NCI-H2196 (cell line): ENCODE data around the gene APLP2.
"Not testable (repeated sequence)": the region's sequence is repeated elsewhere in the genome, so short reads cannot be mapped to it uniquely, and the experiment has no call there.

Experiments used
- DNase-seq: peaks from one replicate; lab custom pipeline; 2025; ENCODE audit not compliant: unreplicated experiment; lab: John Stamatoyannopoulos, UW

Gene APLP2

DNA sequence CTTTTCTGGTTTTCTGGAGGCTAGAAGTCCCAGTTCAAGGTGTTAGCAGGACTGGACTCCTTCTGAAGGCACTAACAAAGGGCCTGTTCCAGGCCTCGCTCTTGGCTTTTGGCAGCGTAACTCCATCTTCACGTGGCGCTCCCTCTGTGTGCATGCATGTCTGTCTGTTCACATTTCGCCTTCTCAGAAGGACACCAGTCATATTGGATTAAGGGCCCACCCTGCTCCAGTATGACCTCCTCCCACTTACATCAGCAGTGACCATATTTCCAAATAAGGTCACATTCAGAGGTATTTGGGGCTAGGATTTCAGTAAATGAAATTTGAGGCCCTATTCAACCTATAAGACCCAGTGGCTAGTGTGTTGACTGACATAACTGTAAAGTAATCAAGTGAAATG, 20.0 kb downstream of the APLP2 start:
- no peak for DNase-seq

DNA sequence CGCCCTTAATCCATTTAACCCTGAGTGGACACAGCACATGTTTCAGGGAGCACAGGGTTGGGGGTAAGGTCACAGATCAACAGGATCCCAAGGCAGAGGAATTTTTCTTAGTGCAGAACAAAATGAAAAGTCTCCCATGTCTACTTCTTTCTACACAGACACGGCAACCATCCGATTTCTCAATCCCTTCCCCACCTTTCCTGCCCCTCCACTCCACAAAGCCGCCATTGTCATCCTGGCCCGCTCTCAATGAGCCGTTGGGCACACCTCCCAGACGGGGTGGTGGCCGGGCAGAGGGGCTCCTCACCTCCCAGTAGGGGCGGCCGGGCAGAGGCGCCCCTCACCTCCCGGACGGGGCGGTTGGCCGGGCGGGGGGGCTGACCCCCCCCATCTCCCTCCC, 20.8 kb downstream of the APLP2 start:
- DNase-seq = not testable (repeated sequence)

- DNase-seq = not testable (repeated sequence)
Observed at GRCh38 chr11:130091169-130091568, 21.5 kb downstream of the APLP2 start.

- DNase-seq = no peak
Observed at GRCh38 chr11:130092661-130093060, 23.0 kb downstream of the APLP2 start.

- no peak for DNase-seq
Observed at GRCh38 chr11:130094614-130095013, 24.9 kb downstream of the APLP2 start.

DNA sequence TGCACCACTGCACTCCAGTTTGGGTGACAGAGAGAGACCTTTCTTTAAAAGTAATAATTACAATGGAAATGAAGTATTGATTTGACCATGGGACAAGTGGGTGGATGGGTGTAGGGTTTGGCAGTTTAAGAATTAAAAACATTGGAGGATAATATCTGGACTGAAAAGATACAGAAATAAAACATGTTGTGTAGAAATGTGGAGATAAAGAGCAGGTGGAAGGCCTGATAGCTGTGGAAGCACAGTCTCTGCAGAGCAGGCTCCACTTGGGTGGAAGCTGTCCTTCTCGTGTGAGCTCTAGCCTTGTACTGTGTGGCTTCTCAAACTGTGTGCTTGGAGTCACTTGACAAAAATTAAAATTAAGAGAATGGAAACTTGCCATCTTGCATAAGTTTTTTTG, 25.6 kb downstream of the APLP2 start:
- no peak for DNase-seq

DNA sequence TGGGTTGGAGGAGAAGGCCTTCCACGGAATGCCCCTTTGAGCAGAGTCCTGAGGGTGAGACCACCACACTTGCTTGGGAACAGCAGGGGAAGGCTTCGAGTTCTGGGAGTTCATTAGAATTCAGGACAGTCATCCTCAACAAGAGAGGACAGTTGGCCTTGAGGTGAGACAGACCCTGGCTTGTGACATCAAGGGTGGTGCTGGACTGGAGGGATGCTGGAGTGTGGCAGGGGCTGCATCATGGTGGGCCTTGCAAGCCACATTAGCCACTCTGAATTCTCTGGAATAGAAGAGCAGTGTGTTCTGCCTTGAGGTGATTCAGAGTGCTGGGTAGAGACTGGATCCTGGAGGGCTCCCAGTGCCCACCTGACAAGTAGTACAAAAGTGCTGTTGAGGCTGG, 26.3 kb downstream of the APLP2 start:
- no peak for DNase-seq

- no peak for DNase-seq
Observed at GRCh38 chr11:130096823-130097222, 27.1 kb downstream of the APLP2 start.

DNA sequence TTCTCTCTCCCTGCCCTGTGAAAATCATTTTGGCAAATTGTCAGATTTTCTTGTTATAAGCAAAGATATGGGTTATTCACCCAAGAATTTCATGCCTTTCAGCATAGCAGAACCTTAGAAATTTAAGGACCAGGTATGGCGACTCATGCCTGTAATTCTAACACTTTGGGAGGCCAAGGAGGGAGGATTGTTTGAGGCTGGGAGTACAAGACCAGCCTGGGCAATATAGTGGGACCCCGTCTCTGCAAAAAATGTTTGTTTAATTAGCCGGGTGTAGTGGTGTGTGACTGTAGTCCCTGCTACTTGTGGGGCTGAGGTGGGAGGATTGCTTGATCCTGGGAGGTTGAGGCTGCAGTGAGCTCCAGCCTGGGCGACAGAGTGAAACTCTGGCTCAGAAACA, 27.6 kb downstream of the APLP2 start:
- no peak for DNase-seq

GRCh38 chr11:130099356-130099755, 29.7 kb downstream of the APLP2 start:
- DNase-seq = no peak

GRCh38 chr11:130100381-130101095, 30.8 kb downstream of the APLP2 start:
- no peak for DNase-seq

DNA sequence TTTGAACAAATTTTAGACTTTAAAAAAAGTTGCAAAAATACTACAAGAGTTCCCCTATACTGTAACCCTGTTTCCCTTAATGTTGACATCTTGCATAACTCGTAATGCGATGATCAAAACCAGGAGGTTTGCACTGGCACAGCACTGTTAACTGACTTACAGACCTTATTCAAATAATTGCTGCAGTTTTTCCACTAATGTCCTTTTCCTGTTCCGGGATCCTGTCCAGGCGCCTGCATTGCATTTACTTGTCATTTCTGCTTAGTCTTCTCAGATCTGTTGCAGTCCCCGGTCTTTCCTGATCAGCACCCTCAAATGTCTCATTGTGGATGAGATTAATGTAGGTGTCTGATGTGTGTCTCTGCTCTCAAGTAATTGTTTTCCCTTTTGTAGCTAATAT, 32.0 kb downstream of the APLP2 start:
- no peak for DNase-seq

GRCh38 chr11:130102301-130103249, 32.9 kb downstream of the APLP2 start:
- DNase-seq = no peak

- DNase-seq = no peak
Observed at GRCh38 chr11:130103296-130103814, 33.7 kb downstream of the APLP2 start.

- DNase-seq = no peak
Observed at GRCh38 chr11:130106381-130106780, 36.7 kb downstream of the APLP2 start.

GRCh38 chr11:130108671-130109070, 39.0 kb downstream of the APLP2 start:
- not testable (repeated sequence) for DNase-seq

DNA sequence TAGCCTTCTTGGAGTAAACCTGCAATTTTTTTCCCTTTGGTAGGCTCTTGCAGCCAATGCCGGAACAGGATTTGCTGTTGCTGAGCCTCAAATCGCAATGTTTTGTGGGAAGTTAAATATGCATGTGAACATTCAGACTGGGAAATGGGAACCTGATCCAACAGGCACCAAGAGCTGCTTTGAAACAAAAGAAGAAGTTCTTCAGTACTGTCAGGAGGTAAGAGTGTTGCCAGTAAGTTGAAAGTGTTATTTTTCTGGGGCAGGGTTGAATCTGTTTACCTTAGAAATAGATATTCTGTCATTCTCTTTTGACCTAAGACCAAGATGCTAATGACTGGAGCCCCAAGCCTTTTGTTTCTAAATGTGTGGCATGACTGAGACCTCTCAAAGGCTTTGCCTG, 39.7 kb downstream of the APLP2 start:
- DNase-seq = no peak

- no peak for DNase-seq
Observed at GRCh38 chr11:130110339-130111108, 40.8 kb downstream of the APLP2 start.

DNA sequence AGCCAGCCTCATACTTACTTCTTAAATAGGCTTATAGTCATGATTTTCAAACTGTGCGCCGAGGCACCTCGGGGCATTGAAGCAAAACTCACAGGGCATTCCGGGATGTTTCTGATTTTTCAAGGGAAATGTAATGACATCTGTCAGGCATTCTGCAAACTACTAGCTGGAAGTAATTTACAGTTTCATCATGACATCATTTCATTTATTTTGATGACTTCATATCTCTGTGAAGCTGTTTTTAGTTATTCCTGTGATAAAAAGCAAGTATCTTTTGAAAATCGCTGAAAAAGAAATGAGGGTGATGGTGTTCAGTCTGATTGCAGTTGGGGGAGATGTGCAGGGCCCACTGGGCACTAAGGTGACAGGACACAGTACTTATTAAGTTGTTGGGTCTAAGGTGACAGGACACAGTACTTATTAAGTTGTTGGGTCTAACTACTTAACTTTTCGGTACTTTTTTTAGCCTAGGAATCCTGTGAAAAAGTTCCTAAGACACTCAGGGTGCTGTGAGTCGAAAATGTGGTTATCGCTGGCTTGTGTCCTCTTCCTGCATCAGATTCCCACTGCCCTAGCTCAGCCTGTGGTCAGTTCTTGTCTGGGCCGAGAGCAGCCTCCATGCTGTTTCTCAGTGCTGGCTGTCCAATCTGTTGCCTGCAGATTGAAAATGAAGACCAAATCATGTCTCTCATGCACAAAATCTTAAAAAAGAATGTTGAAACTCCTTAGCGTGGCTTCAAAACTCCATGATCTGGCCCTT, 42.6 kb downstream of the APLP2 start:
- DNase-seq = no peak

DNA sequence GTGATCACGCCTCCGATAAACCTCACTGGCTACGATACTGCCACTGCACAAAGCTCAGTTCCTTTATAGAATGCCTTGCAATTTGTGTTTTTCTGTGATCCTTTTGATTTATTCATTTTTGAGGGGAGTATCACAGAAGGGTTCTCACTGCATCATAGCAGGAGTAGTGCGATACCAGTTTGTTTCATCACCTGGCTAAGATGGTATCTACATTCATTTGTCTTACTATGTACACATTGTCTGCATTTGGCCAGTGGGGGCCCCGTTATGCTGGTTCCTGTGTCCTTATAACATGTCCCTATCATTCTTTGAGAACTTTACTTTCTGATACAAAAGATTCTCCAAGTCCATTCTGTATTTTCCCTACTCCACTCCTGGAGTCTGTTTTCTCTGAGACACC, 44.6 kb downstream of the APLP2 start:
- no peak for DNase-seq
